Activated CD8-positive, alpha-beta memory T cell treated with anti-CD3 and anti-CD28 coated beads, Interleukin-2, amount 50 U/mL, for 4 hours (primary cell): ENCODE data around the gene ADARB1.

ENCODE experiments used
- DNase-seq: peaks from one replicate; pipeline ENCODE4 v3.0.0-alpha.2; 2020

The ADARB1 gene

GRCh38 chr21:45258466-45258865, 184.1 kb downstream of the ADARB1 start:
- DNase-seq, result no peak

GRCh38 chr21:45259206-45259840, 184.9 kb downstream of the ADARB1 start:
- DNase-seq, result no peak

- DNase-seq, result no peak
Measured at GRCh38 chr21:45260191-45260825, 185.9 kb downstream of the ADARB1 start.

GRCh38 chr21:45261093-45261492, 186.7 kb downstream of the ADARB1 start:
- no peak for DNase-seq

- no peak for DNase-seq
Measured at GRCh38 chr21:45262041-45262581, 187.7 kb downstream of the ADARB1 start.

- no peak for DNase-seq
Measured at GRCh38 chr21:45262616-45263015, 188.2 kb downstream of the ADARB1 start.

GRCh38 chr21:45263534-45263933, 189.2 kb downstream of the ADARB1 start:
- DNase-seq, result no peak

- peak; percentile 9 for DNase-seq
Measured at GRCh38 chr21:45264146-45264911, 189.9 kb downstream of the ADARB1 start.

GRCh38 chr21:45264912-45265515, 190.6 kb downstream of the ADARB1 start:
- peak; percentile 13 for DNase-seq

- no peak for DNase-seq
Measured at GRCh38 chr21:45265721-45266517, 191.5 kb downstream of the ADARB1 start.

- DNase-seq, result peak; percentile 46
Measured at GRCh38 chr21:45266518-45267389, 192.4 kb downstream of the ADARB1 start.

GRCh38 chr21:45267390-45267760, 193.0 kb downstream of the ADARB1 start:
- DNase-seq, result peak; percentile 5

GRCh38 chr21:45269861-45270260, 195.5 kb downstream of the ADARB1 start:
- peak; percentile 6 for DNase-seq

- DNase-seq, result peak; percentile 9
Measured at GRCh38 chr21:45270306-45270821, 196.0 kb downstream of the ADARB1 start.
